ENCODE results near the gene ABAT.

- no peak for TF ChIP-seq CTCF (IDR thresholded peaks at IDR 0.05)
- no peak for TF ChIP-seq POLR2A (IDR thresholded peaks at IDR 0.05)
These were observed 8.9 kb upstream of the ABAT start for GRCh38 chr16:8665529-8665928.
